GM18870 (cell line): ENCODE results near the gene RXYLT1.

Experiments
- ATAC-seq: cut with Tn5 transposase; IDR thresholded peaks from one replicate; pipeline ENCODE4 v1.9.1; 2021; ENCODE audit warnings: moderate library complexity; ENCODE audit not compliant: unreplicated experiment

Gene RXYLT1

GRCh38 chr12:63795944-63796343 lies 16.2 kb downstream of the RXYLT1 start:
- ATAC-seq: no peak

GRCh38 chr12:63802012-63802608 lies 22.4 kb downstream of the RXYLT1 start:
- ATAC-seq: no peak

GRCh38 chr12:63804746-63805145 lies 25.0 kb downstream of the RXYLT1 start:
- no peak for ATAC-seq

- no peak for ATAC-seq
These were observed 26.3 kb downstream of the RXYLT1 start for GRCh38 chr12:63805704-63806672.

DNA sequence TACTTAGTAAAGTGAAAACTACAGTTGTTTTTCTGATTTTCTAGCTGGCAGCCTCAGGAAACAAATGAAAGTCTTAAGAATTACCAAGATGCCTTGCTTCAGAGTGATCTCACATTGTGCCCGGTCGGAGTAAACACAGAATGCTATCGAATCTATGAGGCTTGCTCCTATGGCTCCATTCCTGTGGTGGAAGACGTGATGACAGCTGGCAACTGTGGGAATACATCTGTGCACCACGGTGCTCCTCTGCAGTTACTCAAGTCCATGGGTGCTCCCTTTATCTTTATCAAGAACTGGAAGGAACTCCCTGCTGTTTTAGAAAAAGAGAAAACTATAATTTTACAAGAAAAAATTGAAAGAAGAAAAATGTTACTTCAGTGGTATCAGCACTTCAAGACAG lies 28.9 kb downstream of the RXYLT1 start:
- no peak for ATAC-seq

DNA sequence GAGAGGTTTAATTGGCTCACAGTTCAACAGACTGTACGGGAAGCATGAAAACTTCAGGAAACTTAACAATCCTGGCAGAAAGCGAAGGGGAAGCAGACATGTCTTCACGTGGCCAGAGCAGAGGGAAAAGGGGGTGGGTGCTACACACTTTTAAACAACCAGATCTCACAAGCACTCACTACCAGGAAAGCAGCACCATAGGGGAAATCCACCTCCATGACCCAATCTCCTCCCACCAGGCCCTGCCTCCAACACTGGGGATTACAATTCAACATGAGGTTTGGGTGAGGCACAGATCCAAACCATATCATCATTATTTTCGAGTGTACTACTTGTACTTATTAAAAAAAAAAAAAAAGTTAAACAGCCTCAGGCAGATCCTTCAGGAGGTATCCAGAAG lies 29.9 kb downstream of the RXYLT1 start:
- ATAC-seq: no peak

DNA sequence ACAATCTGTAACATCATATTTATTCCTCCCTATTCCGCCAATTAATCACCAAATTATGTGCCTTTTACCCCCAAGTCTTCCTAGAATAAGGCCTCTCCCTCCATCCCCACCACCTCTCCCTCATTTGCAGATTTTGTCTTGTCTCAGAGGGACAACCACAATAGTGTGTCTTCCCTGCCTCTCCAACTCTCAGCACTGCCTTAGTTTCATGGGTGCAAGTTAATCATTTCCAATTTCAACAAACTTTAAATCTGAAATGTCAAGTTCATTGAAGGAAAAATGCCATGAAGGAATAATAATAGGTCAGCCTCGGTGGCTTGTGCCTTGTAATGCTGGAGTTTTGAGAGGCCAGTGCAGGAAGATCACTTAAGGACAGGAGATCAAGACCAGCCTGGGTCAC lies 31.6 kb downstream of the RXYLT1 start:
- ATAC-seq: no peak

DNA sequence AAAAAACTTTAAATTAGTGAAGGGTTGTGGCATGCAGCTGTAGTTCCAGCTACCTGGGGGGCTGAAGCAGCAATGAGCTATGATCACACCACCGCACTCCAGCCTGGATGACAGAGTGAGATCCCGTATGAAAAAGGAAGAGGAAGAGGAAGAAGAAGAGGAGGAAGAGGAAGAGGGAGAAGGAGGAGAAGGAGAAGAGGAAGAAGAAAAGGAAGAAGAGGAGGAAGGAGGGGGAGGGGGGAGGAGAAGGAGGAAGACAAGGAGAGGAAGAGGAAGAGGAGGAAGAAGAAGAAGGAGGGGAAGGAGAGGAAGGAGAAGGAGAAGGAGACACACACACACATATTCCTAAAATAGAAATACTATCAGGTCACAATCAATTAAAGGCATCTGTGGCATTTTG lies 32.0 kb downstream of the RXYLT1 start:
- no peak for ATAC-seq

DNA sequence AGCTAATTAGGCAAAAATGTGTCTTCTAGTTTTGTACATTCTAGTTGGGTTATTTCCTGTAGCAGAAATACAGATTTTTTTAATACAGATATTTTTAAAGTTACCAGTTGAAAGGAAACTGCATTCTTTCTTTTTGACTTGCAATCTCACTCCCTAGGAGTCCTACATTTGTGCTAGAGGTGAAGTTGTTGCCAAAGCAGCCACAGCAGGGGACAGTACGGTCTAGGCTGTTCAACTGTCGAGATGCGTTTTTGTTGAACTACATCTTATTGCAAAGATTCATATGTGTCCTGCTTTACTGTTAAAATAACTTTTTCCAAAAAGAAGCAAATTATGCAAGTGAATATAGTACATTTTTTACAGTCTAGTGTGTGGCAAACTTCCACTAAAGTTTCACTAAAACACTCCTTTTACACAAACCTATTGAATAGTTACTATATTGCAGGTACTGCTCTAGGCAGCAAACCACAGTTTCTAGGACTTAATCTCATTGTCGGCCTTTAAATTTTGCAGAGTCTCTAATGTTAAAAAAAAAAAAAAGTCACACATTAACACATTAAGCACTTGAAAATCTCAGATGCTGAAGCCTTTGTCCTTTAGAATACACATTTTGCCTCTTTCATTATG lies 34.5 kb downstream of the RXYLT1 start:
- ATAC-seq: peak; percentile 2

DNA sequence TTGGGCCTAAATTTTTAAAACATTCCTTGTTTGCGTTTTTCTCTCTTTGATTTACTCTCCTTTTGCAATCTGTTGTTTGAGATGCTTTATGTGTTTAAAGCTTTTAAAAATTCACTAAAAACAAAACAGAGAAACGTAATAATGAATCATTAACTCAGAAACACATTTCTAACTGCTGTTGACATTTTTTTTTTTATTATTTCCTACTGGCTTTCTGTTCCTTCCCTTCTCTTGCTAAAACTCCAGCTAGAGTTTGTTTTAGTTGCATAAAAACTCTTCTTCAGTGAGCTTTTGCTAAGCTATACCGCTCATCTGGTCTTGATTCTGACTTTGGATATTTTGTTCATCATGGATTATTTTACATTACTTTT lies 35.8 kb downstream of the RXYLT1 start:
- no peak for ATAC-seq

- ATAC-seq: no peak
These were observed 36.3 kb downstream of the RXYLT1 start for GRCh38 chr12:63816031-63816430.

DNA sequence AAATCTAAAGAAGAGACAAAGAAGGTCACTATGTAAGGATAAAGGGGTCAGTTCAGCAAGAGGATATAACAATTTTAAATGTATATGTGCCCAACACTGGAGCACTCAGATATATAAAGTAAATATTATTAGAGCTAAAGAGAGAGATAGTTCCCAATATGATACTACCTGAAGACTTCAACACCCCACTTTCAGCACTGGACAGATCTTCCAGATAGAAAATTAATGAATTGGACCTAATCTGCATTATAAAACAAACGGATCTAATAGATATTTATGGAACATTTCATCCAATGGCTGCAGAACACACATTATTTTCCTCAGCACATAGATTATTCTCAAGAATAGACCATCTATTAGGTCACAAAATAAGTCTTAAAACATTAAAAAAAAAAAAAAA lies 40.7 kb downstream of the RXYLT1 start:
- no peak for ATAC-seq

GRCh38 chr12:63821781-63822251 lies 42.1 kb downstream of the RXYLT1 start:
- ATAC-seq: no peak

DNA sequence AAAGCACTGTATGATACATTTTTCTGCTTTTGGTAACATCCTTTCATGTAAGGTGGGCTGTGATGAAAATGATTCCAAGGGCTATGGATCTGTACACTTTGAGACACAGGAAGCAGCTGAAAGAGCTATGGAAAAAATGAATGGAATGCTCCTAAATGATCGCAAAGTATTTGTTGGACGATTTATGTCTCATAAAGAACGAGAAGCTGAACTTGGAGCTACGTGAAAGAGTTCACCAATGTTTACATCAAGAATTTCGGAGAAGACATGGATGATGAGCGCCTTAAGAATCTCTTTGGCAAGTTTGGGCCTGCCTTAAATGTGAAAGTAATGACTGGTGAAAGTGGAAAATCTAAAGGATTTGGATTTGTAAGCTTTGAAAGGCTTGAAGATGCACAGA lies 42.6 kb downstream of the RXYLT1 start:
- no peak for ATAC-seq

- ATAC-seq: no peak
These were observed 43.3 kb downstream of the RXYLT1 start for GRCh38 chr12:63823040-63823439.

- ATAC-seq: peak; percentile 81
These were observed 46.4 kb downstream of the RXYLT1 start for GRCh38 chr12:63826006-63826585.

DNA sequence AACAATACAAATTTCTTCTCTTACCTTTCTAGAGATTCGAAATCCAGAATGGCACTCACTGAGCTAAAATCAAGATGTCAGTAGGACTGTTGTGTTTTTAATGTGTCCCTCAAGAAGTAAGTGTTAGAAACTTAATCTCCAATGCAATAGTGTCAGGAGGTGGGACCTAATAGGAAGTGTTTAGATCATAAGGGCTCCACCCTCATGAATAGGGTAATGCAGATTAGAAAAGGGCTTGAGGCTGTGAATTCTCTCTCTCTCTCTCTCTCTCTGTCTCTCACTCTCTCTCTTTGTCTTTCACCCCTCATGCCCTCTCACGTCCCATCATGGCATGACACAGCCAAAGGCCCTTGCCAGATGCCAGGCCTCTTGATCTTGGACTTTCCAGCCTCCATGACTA lies 49.2 kb downstream of the RXYLT1 start:
- no peak for ATAC-seq

DNA sequence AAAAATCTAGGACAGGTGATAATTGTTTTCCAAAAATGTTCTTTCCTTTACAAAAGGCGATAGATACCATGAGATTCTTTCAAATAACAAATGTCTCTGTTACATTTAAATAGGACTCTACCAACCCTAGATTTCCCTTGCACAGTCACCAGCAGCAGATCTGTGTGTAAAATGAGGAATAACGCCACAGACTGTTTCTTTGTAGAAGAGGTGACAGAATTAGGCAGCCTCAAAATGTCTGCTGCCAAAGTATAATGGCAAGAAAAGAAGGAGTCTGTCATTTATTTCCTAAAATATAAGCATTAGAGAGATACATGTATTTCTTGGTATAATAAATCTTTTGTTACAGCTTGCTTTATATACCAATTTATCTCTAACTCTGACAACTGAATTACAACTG lies 56.3 kb downstream of the RXYLT1 start:
- ATAC-seq: no peak

DNA sequence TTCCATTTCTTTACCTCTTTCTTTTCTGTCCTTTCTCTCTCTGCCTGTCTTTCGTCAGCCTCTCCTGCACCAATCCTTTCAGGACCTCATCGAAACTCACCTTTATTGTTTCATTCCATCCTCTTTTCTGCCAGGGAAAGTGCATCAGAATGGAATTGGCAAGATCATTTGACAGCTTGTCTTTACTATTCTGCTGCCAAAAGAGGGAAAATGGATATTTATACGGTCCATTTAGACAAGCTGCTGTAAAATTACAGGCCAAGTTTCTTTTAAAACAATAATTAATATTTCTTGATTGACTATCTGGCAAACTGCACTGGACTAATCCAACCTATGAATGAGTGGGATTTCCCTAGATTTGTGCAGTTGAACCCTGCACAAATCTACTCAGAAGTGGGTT lies 57.2 kb downstream of the RXYLT1 start:
- no peak for ATAC-seq

- ATAC-seq: no peak
These were observed 58.7 kb downstream of the RXYLT1 start for GRCh38 chr12:63838411-63838810.

DNA sequence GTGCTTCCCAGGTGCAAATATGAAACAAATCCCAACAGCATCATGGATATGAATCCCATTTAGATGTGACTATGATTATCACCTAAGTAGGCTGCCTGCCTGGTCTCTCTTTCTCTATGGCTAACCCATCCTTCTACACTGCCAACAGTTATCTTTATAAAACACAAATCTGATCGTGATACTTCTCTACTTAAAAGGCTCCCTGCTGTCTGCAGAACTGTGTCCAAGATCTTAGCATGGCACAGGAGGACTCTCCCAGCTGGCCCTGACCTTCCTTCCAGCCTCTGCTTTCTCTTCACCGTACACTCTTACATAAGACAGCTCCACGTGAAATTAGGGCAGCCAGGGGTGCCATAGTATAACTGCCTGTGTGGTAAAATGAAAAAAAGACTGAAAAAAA lies 61.3 kb downstream of the RXYLT1 start:
- ATAC-seq: no peak

- ATAC-seq: no peak
These were observed 61.9 kb downstream of the RXYLT1 start for GRCh38 chr12:63841571-63841970.
